Activated CD4-positive, alpha-beta T cell treated with anti-CD3 and anti-CD28 coated beads, Interleukin-10, Interleukin-2, amounts not matched to agents 100 ng/mL and 50 ng/mL, durations not matched to agents 16 hours and 8 hours (primary cell): ENCODE results near the gene PRSS12.

Experiments
- DNase-seq: peaks from one replicate; pipeline ENCODE4 v3.0.0-alpha.2; 2020

The PRSS12 gene

GRCh38 chr4:118354913-118355312 lies 2.1 kb upstream of the PRSS12 start:
- no peak for DNase-seq

GRCh38 chr4:118353534-118354030 lies 779 bp upstream of the PRSS12 start:
- DNase-seq, result no peak

GRCh38 chr4:118351851-118352827 lies 664 bp downstream of the PRSS12 start:
- DNase-seq, result no peak

- DNase-seq, result no peak
Observed at GRCh38 chr4:118350961-118351360, 1.8 kb downstream of the PRSS12 start.

GRCh38 chr4:118348886-118349285 lies 3.9 kb downstream of the PRSS12 start:
- DNase-seq, result no peak

- DNase-seq, result no peak
Observed at GRCh38 chr4:118346495-118346894, 6.3 kb downstream of the PRSS12 start.

GRCh38 chr4:118345813-118346212 lies 7.0 kb downstream of the PRSS12 start:
- DNase-seq, result no peak

GRCh38 chr4:118344801-118345200 lies 8.0 kb downstream of the PRSS12 start:
- no peak for DNase-seq

GRCh38 chr4:118343501-118343900 lies 9.3 kb downstream of the PRSS12 start:
- no peak for DNase-seq

- no peak for DNase-seq
Observed at GRCh38 chr4:118340109-118340508, 12.7 kb downstream of the PRSS12 start.

GRCh38 chr4:118338981-118339765 lies 13.6 kb downstream of the PRSS12 start:
- DNase-seq, result no peak

GRCh38 chr4:118338518-118338917 lies 14.3 kb downstream of the PRSS12 start:
- DNase-seq, result no peak

- DNase-seq, result no peak
Observed at GRCh38 chr4:118337954-118338353, 14.8 kb downstream of the PRSS12 start.

- DNase-seq, result no peak
Observed at GRCh38 chr4:118335774-118336173, 17.0 kb downstream of the PRSS12 start.

GRCh38 chr4:118335324-118335723 lies 17.5 kb downstream of the PRSS12 start:
- DNase-seq, result no peak

GRCh38 chr4:118331352-118331751 lies 21.5 kb downstream of the PRSS12 start:
- DNase-seq, result no peak

- no peak for DNase-seq
Observed at GRCh38 chr4:118329849-118330248, 23.0 kb downstream of the PRSS12 start.

GRCh38 chr4:118327554-118328241 lies 25.1 kb downstream of the PRSS12 start:
- DNase-seq, result no peak

- no peak for DNase-seq
Observed at GRCh38 chr4:118326585-118326984, 26.2 kb downstream of the PRSS12 start.

- no peak for DNase-seq
Observed at GRCh38 chr4:118325431-118325830, 27.4 kb downstream of the PRSS12 start.

- DNase-seq, result no peak
Observed at GRCh38 chr4:118322831-118323502, 29.8 kb downstream of the PRSS12 start.

GRCh38 chr4:118318931-118319330 lies 33.9 kb downstream of the PRSS12 start:
- no peak for DNase-seq
